HEK293 (cell line): ENCODE data around the gene ARSB.
"Not testable (repeated sequence)": the region's sequence is repeated elsewhere in the genome, so short reads cannot be mapped to it uniquely, and the experiment has no call there.

Source experiments
- CTCF ChIA-PET: fragments of 350-600 bp; formaldehyde crosslinking; extraction: SDS; loops from one replicate; lab custom pipeline; 2021; ENCODE audit warnings: antibody characterized with exemption; lab: Yijun Ruan, JAX
- POLR2A ChIA-PET: fragments of 300-600 bp; formaldehyde crosslinking; extraction: SDS; loops from one replicate; lab custom pipeline; 2020; ENCODE audit warnings: antibody characterized with exemption, inconsistent platforms; lab: Yijun Ruan, JAX
- H3K27ac ChIP-seq: fragments of 200-500 bp; sonication (Bioruptor generic); 2 replicates; pipeline ENCODE4 v1.5.1; 2014; ENCODE audit warnings: low read depth, low read length, control low read depth, inconsistent platforms; ENCODE audit errors: extremely low read depth
- H3K36me3 ChIP-seq, 2 experiments: fragments of 200-500 bp in 1 of 2; sonication (Bioruptor generic) in 1 of 2; 1 replicate in 1 of 2; 2 replicates in 1 of 2; pipeline ENCODE4 v1.5.1; 2014 to 2017; ENCODE audit warnings: inconsistent platforms in 2 of 2, low read length in 2 of 2; ENCODE audit not compliant: control insufficient read depth in 2 of 2, insufficient read depth in 1 of 2
- H3K4me1 ChIP-seq: fragments of 200-500 bp; sonication (Bioruptor generic); 2 replicates; pipeline ENCODE4 v1.5.1; 2014; ENCODE audit warnings: mild to moderate bottlenecking, low read length, inconsistent platforms; ENCODE audit not compliant: control insufficient read depth, insufficient read depth
- H3K4me3 ChIP-seq: 2 replicates; pipeline ENCODE4 v1.5.1; 2011; ENCODE audit warnings: low read depth, mild to moderate bottlenecking, control low read depth, low read length, moderate library complexity
- H3K9me3 ChIP-seq: fragments of 200-500 bp; sonication (Bioruptor generic); 2 replicates; pipeline ENCODE4 v1.5.1; 2014; ENCODE audit warnings: low read depth, low read length, inconsistent platforms; ENCODE audit not compliant: control insufficient read depth, insufficient read depth
- ATF2 ChIP-seq: fragments of 450-650 bp; formaldehyde crosslinking; IDR thresholded peaks from 2 replicates; pipeline ENCODE4 v1.5.1; 2016; ENCODE audit warnings: missing biosample characterization, missing genetic modification characterization, low read depth
- GLI4 ChIP-seq: fragments of 450-650 bp; formaldehyde crosslinking; IDR thresholded peaks from 2 replicates; pipeline ENCODE4 v1.5.1; 2016; ENCODE audit warnings: missing biosample characterization, missing genetic modification characterization
- IKZF3 ChIP-seq: fragments of 450-650 bp; IDR thresholded peaks from 2 replicates; pipeline ENCODE4 v1.5.0; 2018; ENCODE audit warnings: missing biosample characterization, mild to moderate bottlenecking, missing genetic modification characterization, moderate library complexity
- INSM2 ChIP-seq: fragments of 450-650 bp; formaldehyde crosslinking; IDR thresholded peaks from 2 replicates; pipeline ENCODE4 v1.5.1; 2016; ENCODE audit warnings: missing biosample characterization, missing genetic modification characterization
- KLF1 ChIP-seq: fragments of 450-650 bp; formaldehyde crosslinking; IDR thresholded peaks from 2 replicates; pipeline ENCODE4 v1.5.1; 2016; ENCODE audit warnings: missing biosample characterization, missing genetic modification characterization
- KLF8 ChIP-seq: fragments of 450-650 bp; formaldehyde crosslinking; IDR thresholded peaks from 2 replicates; pipeline ENCODE4 v1.5.1; 2016; ENCODE audit warnings: missing biosample characterization, missing genetic modification characterization
- MYNN ChIP-seq: fragments of 450-650 bp; formaldehyde crosslinking; IDR thresholded peaks from 2 replicates; pipeline ENCODE4 v1.5.1; 2016; ENCODE audit warnings: missing biosample characterization, missing genetic modification characterization, borderline replicate concordance
- SALL2 ChIP-seq: fragments of 450-650 bp; formaldehyde crosslinking; IDR thresholded peaks from 2 replicates; pipeline ENCODE4 v1.5.0; 2017; ENCODE audit warnings: missing biosample characterization, mild to moderate bottlenecking, missing genetic modification characterization, borderline replicate concordance
- SP2 ChIP-seq: fragments of 450-650 bp; formaldehyde crosslinking; IDR thresholded peaks from 2 replicates; pipeline ENCODE4 v1.5.1; 2016; ENCODE audit warnings: missing biosample characterization, missing genetic modification characterization
- TCF7L2 ChIP-seq: IDR thresholded peaks from 2 replicates; pipeline ENCODE4 v1.6.1; 2011; ENCODE audit warnings: low read depth, mild to moderate bottlenecking, inconsistent platforms, low read length, moderate library complexity, borderline replicate concordance
- ZNF133 ChIP-seq: fragments of 450-650 bp; formaldehyde crosslinking; IDR thresholded peaks from 2 replicates; pipeline ENCODE4 v1.5.1; 2016; ENCODE audit warnings: missing biosample characterization, missing genetic modification characterization
- ZNF138 ChIP-seq: fragments of 450-650 bp; formaldehyde crosslinking; IDR thresholded peaks from 2 replicates; pipeline ENCODE4 v1.5.1; 2016; ENCODE audit warnings: missing biosample characterization, missing genetic modification characterization, borderline replicate concordance
- ZNF184 ChIP-seq: fragments of 450-650 bp; IDR thresholded peaks from 2 replicates; pipeline ENCODE4 v1.5.1; 2018; ENCODE audit warnings: missing biosample characterization, mild to moderate bottlenecking, missing genetic modification characterization
- ZNF23 ChIP-seq: fragments of 450-650 bp; formaldehyde crosslinking; IDR thresholded peaks from 2 replicates; pipeline ENCODE4 v1.5.1; 2016; ENCODE audit warnings: missing biosample characterization, missing genetic modification characterization, borderline replicate concordance
- ZNF280D ChIP-seq: fragments of 450-650 bp; formaldehyde crosslinking; IDR thresholded peaks from 2 replicates; pipeline ENCODE4 v1.5.1; 2016; ENCODE audit warnings: missing biosample characterization, missing genetic modification characterization
- ZNF354C ChIP-seq: fragments of 450-650 bp; formaldehyde crosslinking; IDR thresholded peaks from 2 replicates; pipeline ENCODE4 v1.5.1; 2016; ENCODE audit warnings: missing biosample characterization, missing genetic modification characterization, low read depth, borderline replicate concordance
- ZNF391 ChIP-seq: fragments of 450-650 bp; formaldehyde crosslinking; IDR thresholded peaks from 2 replicates; pipeline ENCODE4 v1.5.1; 2016; ENCODE audit warnings: low read depth, missing biosample characterization, missing genetic modification characterization, borderline replicate concordance
- ZNF501 ChIP-seq: fragments of 450-650 bp; formaldehyde crosslinking; IDR thresholded peaks from 2 replicates; pipeline ENCODE4 v1.5.1; 2016; ENCODE audit warnings: missing biosample characterization, missing genetic modification characterization
- ZNF510 ChIP-seq: fragments of 450-650 bp; formaldehyde crosslinking; IDR thresholded peaks from 2 replicates; pipeline ENCODE4 v1.5.1; 2018; ENCODE audit warnings: mild to moderate bottlenecking, missing genetic modification characterization, missing biosample characterization; ENCODE audit not compliant: insufficient replicate concordance
- ZNF549 ChIP-seq: fragments of 450-650 bp; IDR thresholded peaks from 2 replicates; pipeline ENCODE4 v1.5.1; 2018; ENCODE audit warnings: missing biosample characterization, missing genetic modification characterization, mild to moderate bottlenecking, inconsistent platforms, moderate library complexity
- ZNF654 ChIP-seq: fragments of 450-650 bp; formaldehyde crosslinking; IDR thresholded peaks from 2 replicates; pipeline ENCODE4 v1.5.1; 2016; ENCODE audit warnings: low read depth, missing biosample characterization, missing genetic modification characterization
- ZNF658 ChIP-seq: fragments of 450-650 bp; formaldehyde crosslinking; IDR thresholded peaks from 2 replicates; pipeline ENCODE4; 2016; ENCODE audit warnings: missing biosample characterization, missing genetic modification characterization
- ZNF670 ChIP-seq: fragments of 450-650 bp; formaldehyde crosslinking; IDR thresholded peaks from 2 replicates; pipeline ENCODE4 v1.5.1; 2016; ENCODE audit warnings: missing biosample characterization, missing genetic modification characterization, low read depth
- ZNF701 ChIP-seq: fragments of 450-650 bp; formaldehyde crosslinking; IDR thresholded peaks from 2 replicates; pipeline ENCODE4 v1.5.1; 2016; ENCODE audit warnings: missing biosample characterization, missing genetic modification characterization
- ZNF768 ChIP-seq: fragments of 450-650 bp; formaldehyde crosslinking; IDR thresholded peaks from 2 replicates; pipeline ENCODE4 v1.5.1; 2018; ENCODE audit warnings: missing biosample characterization, mild to moderate bottlenecking, missing genetic modification characterization
- ZNF776 ChIP-seq: fragments of 450-650 bp; formaldehyde crosslinking; IDR thresholded peaks from 2 replicates; pipeline ENCODE4 v1.5.0; 2017; ENCODE audit warnings: missing biosample characterization, missing genetic modification characterization, borderline replicate concordance
- ZNF843 ChIP-seq: fragments of 450-650 bp; formaldehyde crosslinking; IDR thresholded peaks from 2 replicates; pipeline ENCODE4 v1.5.1; 2016; ENCODE audit warnings: missing biosample characterization, missing genetic modification characterization
- ZSCAN23 ChIP-seq: fragments of 450-650 bp; formaldehyde crosslinking; IDR thresholded peaks from 2 replicates; pipeline ENCODE4 v1.5.1; 2016; ENCODE audit warnings: missing biosample characterization, missing genetic modification characterization

The ARSB gene

DNA sequence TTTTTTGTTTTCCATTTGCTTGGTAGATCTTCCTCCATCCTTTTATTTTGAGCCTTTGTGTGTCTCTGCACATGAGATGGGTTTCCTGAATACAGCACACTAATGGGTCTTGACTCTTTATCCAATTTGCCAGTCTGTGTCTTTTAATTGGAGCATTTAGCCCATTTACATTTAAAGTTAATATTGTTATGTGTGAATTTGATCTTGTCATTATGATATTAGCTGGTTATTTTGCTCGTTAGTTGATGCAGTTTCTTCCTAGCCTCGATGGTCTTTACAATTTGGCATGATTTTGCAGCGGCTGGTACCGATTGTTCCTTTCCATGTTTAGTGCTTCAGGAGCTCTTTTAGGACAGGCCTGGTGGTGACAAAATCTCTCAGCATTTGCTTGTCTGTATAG lies 133.2 kb downstream of the ARSB start:
- H3K36me3 ChIP-seq, H3K9me3 ChIP-seq, H3K4me1 ChIP-seq, POLR2A ChIA-PET, CTCF ChIA-PET, H3K4me3 ChIP-seq, H3K27ac ChIP-seq: not testable (repeated sequence)

DNA sequence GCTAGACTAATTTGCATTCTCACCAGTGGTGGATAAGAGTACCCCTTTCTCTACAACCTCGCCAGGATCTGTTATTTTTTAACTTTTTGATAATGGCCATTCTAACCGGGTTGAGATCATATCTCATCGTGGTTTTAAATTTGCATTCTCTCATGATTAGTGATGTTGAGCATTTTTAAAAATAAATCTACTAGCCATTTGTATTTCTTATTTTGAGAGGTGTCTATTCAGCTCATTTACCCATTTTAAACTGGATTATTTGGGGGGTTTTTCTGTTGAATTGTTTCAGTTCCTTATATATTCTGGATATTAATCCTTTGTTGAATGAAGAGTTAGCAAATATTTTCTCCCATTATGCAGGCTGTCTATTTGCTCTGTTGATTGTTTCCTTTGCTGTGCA lies 139.6 kb downstream of the ARSB start:
- TF ChIP-seq ATF2 (tag by site-specific recombination) (no peak), ZNF658 (no peak), ZNF768 (tag by site-specific recombination) (no peak), ZNF549 (no peak), GLI4 (no peak), ZNF654 (no peak), ZNF510 (tag by site-specific recombination) (no peak), SP2 (tag by site-specific recombination) (no peak), KLF8 (no peak), SALL2 (tag by site-specific recombination) (no peak), ZNF670 (tag by site-specific recombination) (no peak)
- TF ChIP-seq, all 188 proteins: peak for 0
- H3K4me1 ChIP-seq = no peaks in the 10 kb centered on the region
- POLR2A ChIA-PET = no interaction called here
- no peaks in the 10 kb centered on the region for H3K9me3 ChIP-seq
- no peak overlapping the region for H3K4me3 ChIP-seq
- CTCF ChIA-PET = no interaction called here
- H3K36me3 ChIP-seq = no peaks in the 10 kb centered on the region
- H3K27ac ChIP-seq = no peak overlapping the region

GRCh38 chr5:78843436-78843835 lies 141.7 kb downstream of the ARSB start:
- Histone ChIP-seq H3K9me3 (no peaks in the 10 kb centered on the region), H3K4me1 (no peaks in the 10 kb centered on the region), H3K36me3 (no peaks in the 10 kb centered on the region), H3K27ac (no peak overlapping the region), H3K4me3 (no peak overlapping the region)
- CTCF ChIA-PET = interaction anchor here (1.1 kb wide), 1 partner anchor 306 kb away, joined by 5 read pairs; no protein-coding TSS in a partner anchor
- POLR2A ChIA-PET = no interaction called here
- TF ChIP-seq ZNF776 (tag by site-specific recombination) = no peak
- no peak for TF ChIP-seq ZNF701 (tag by site-specific recombination)
- no peak for TF ChIP-seq ZNF843
- TF ChIP-seq ZNF501 (tag by site-specific recombination) = no peak
- TF ChIP-seq ZNF138 = no peak
- no peak for TF ChIP-seq ZNF670 (tag by site-specific recombination)
- TF ChIP-seq IKZF3 = no peak
- TF ChIP-seq ZNF354C (tag by site-specific recombination) = no peak
- TF ChIP-seq ZNF391 = no peak
- no peak for TF ChIP-seq MYNN (tag by site-specific recombination)
- no peak for TF ChIP-seq ZNF184 (tag by site-specific recombination)
- no peak for TF ChIP-seq ZSCAN23
- TF ChIP-seq ZNF133 (tag by site-specific recombination) = no peak
- TF ChIP-seq KLF1 (tag by site-specific recombination) = no peak
- no peak for TF ChIP-seq ZNF280D (tag by site-specific recombination)
- TF ChIP-seq TCF7L2 = no peak
- no peak for TF ChIP-seq INSM2 (tag by site-specific recombination)
- no peak for TF ChIP-seq ZNF23
